HL-60 (cell line): ENCODE data around the gene AFF3.

ENCODE experiments used
- DNase-seq, 2 experiments: peaks; one replicate each; pipeline ENCODE4 v3.0.0-alpha.2; 2010 to 2020; ENCODE audit warnings: low read depth in 1 of 2, low spot score in 1 of 2
- H3K27ac ChIP-seq: fragments of 250-450 bp; sonication (Bioruptor Pico); replicated peaks from 2 replicates; pipeline ENCODE4 v1.5.1; 2020; ENCODE audit warnings: mild to moderate bottlenecking, moderate library complexity
- H3K27me3 ChIP-seq: fragments of 250-450 bp; sonication (Bioruptor Pico); 2 replicates; pipeline ENCODE4 v1.5.1; 2021; ENCODE audit warnings: mild to moderate bottlenecking, moderate library complexity; ENCODE audit not compliant: insufficient read depth, poor library complexity, severe bottlenecking
- H3K4me3 ChIP-seq: replicated peaks from 2 replicates; pipeline ENCODE4 v1.5.1; 2011; ENCODE audit warnings: mild to moderate bottlenecking, control low read depth, low read length; ENCODE audit not compliant: insufficient read depth
- CTCF ChIP-seq: IDR thresholded peaks from one replicate; pipeline ENCODE4 v1.5.1; 2011; ENCODE audit warnings: low read length, control low read depth, inconsistent platforms; ENCODE audit not compliant: insufficient read depth
- GABPA ChIP-seq: IDR thresholded peaks from 2 replicates; pipeline ENCODE4 v1.6.1; 2012; ENCODE audit warnings: low read depth
- POLR2AphosphoS5 ChIP-seq: IDR thresholded peaks from 2 replicates; pipeline ENCODE4 v1.6.1; 2012; ENCODE audit warnings: low read depth
- SPI1 ChIP-seq: IDR thresholded peaks from 2 replicates; pipeline ENCODE4 v1.6.1; 2012; ENCODE audit warnings: low read depth, mild to moderate bottlenecking, borderline replicate concordance
- TF ChIP-seq, protein P1 (sequence below): IDR thresholded peaks from 2 replicates; pipeline ENCODE4 v1.6.1; 2012; ENCODE audit warnings: low read depth; ENCODE audit not compliant: insufficient replicate concordance

AFF3 gene

GRCh38 chr2:99602476-99602875 is 539.9 kb downstream of the AFF3 start:
- H3K27me3 ChIP-seq: peaks cover 6% of the 10 kb centered on the region
- no peak for DNase-seq
- no peak overlapping the region for H3K4me3 ChIP-seq
- no peak overlapping the region for H3K27ac ChIP-seq
- no peak for TF ChIP-seq POLR2AphosphoS5
- TF ChIP-seq CTCF: no peak
- no peak for TF ChIP-seq GABPA
- no peak for TF ChIP-seq SPI1
- TF ChIP-seq, protein P1, sequence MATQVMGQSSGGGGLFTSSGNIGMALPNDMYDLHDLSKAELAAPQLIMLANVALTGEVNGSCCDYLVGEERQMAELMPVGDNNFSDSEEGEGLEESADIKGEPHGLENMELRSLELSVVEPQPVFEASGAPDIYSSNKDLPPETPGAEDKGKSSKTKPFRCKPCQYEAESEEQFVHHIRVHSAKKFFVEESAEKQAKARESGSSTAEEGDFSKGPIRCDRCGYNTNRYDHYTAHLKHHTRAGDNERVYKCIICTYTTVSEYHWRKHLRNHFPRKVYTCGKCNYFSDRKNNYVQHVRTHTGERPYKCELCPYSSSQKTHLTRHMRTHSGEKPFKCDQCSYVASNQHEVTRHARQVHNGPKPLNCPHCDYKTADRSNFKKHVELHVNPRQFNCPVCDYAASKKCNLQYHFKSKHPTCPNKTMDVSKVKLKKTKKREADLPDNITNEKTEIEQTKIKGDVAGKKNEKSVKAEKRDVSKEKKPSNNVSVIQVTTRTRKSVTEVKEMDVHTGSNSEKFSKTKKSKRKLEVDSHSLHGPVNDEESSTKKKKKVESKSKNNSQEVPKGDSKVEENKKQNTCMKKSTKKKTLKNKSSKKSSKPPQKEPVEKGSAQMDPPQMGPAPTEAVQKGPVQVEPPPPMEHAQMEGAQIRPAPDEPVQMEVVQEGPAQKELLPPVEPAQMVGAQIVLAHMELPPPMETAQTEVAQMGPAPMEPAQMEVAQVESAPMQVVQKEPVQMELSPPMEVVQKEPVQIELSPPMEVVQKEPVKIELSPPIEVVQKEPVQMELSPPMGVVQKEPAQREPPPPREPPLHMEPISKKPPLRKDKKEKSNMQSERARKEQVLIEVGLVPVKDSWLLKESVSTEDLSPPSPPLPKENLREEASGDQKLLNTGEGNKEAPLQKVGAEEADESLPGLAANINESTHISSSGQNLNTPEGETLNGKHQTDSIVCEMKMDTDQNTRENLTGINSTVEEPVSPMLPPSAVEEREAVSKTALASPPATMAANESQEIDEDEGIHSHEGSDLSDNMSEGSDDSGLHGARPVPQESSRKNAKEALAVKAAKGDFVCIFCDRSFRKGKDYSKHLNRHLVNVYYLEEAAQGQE: no peak

DNA sequence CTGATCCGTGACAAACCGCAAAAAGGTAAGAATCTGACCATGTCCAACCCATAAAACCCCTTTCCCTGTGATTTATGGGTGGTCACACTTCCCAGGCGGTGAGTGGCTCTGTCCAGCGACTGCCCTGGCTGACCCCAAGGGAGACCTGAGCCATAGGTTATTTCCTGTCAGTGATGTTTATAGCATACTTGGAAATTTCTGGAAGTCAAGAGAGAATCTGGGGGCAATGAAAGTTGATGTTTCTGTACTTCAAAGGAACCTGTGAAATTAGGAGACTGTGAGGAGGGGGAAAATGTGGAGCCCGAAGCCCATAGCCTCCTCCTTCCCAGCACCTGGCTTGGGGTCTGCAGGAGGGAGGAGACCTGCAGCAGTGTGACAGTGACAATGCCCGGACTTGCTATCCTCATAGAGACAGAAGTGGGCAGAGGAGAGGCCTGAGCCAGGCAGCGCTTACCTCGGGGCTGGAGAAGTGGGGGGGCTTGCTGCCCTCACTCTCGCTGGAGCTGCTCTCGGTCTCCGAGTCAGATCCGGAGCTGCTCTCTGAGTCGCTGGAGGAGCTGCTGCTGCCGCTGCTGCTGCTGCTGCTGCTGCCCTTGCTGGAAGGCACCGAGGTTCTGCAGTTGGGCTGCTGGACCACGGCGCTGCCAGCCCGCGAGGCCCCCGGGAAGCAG is 541.3 kb downstream of the AFF3 start:
- H3K27ac ChIP-seq: no peak overlapping the region
- TF ChIP-seq GABPA: no peak
- TF ChIP-seq SPI1: no peak
- TF ChIP-seq, protein P1: no peak
- TF ChIP-seq POLR2AphosphoS5: no peak
- TF ChIP-seq CTCF: no peak
- no peak for DNase-seq
- H3K4me3 ChIP-seq: no peak overlapping the region
- peaks cover 6% of the 10 kb centered on the region for H3K27me3 ChIP-seq

GRCh38 chr2:99598441-99598840 is 543.9 kb downstream of the AFF3 start:
- Histone ChIP-seq H3K4me3 (no peak overlapping the region), H3K27me3 (peaks cover 5% of the 10 kb centered on the region), H3K27ac (no peak overlapping the region)
- DNase-seq: no peak
- TF ChIP-seq, protein P1: no peak
- TF ChIP-seq SPI1 (no peak), CTCF (no peak), POLR2AphosphoS5 (no peak), GABPA (no peak)
